GM21423 (cell line): ENCODE measurements around the gene STAC.
"Not testable (repeated sequence)": the region's sequence is repeated elsewhere in the genome, so short reads cannot be mapped to it uniquely, and the experiment has no call there.

Experiments
- ATAC-seq: cut with Tn5 transposase; IDR thresholded peaks from one replicate; pipeline ENCODE4 v1.9.1; 2021; ENCODE audit warnings: mild to moderate bottlenecking, moderate library complexity; ENCODE audit not compliant: unreplicated experiment

STAC gene

GRCh38 chr3:36476286-36476942, 96.1 kb downstream of the STAC start:
- ATAC-seq: no peak

GRCh38 chr3:36477655-36478054, 97.4 kb downstream of the STAC start:
- no peak for ATAC-seq

GRCh38 chr3:36480911-36481648, 100.8 kb downstream of the STAC start:
- ATAC-seq: no peak

GRCh38 chr3:36482256-36482655, 102.0 kb downstream of the STAC start:
- ATAC-seq: no peak

- no peak for ATAC-seq
Measured at GRCh38 chr3:36482880-36483279, 102.6 kb downstream of the STAC start.

- ATAC-seq: no peak
Measured at GRCh38 chr3:36483709-36484108, 103.4 kb downstream of the STAC start.

GRCh38 chr3:36484386-36484785, 104.1 kb downstream of the STAC start:
- ATAC-seq: no peak

- ATAC-seq: no peak
Measured at GRCh38 chr3:36486009-36486795, 105.9 kb downstream of the STAC start.

- no peak for ATAC-seq
Measured at GRCh38 chr3:36487616-36488015, 107.3 kb downstream of the STAC start.

GRCh38 chr3:36488077-36488789, 107.9 kb downstream of the STAC start:
- ATAC-seq: no peak

- no peak for ATAC-seq
Measured at GRCh38 chr3:36489101-36489500, 108.8 kb downstream of the STAC start.

GRCh38 chr3:36489679-36490425, 109.5 kb downstream of the STAC start:
- ATAC-seq: no peak

GRCh38 chr3:36493051-36493450, 112.7 kb downstream of the STAC start:
- ATAC-seq: no peak

- no peak for ATAC-seq
Measured at GRCh38 chr3:36494461-36495109, 114.3 kb downstream of the STAC start.

GRCh38 chr3:36496684-36497633, 116.7 kb downstream of the STAC start:
- ATAC-seq: no peak

- not testable (repeated sequence) for ATAC-seq
Measured at GRCh38 chr3:36500053-36500452, 119.7 kb downstream of the STAC start.

- no peak for ATAC-seq
Measured at GRCh38 chr3:36501616-36502015, 121.3 kb downstream of the STAC start.

GRCh38 chr3:36505393-36505792, 125.1 kb downstream of the STAC start:
- ATAC-seq: no peak
